Activated T-cell treated with anti-CD3 and anti-CD28 coated beads, Interleukin-2, amount 50 U/mL, for 48 hours (primary cell): ENCODE measurements around the gene SRPK1.
"Not testable (repeated sequence)": the region's sequence is repeated elsewhere in the genome, so short reads cannot be mapped to it uniquely, and the experiment has no call there.

Source experiments
- DNase-seq, 2 experiments: peaks; one replicate each; pipeline ENCODE4 v3.0.0-alpha.2; 2020

The SRPK1 gene

GRCh38 chr6:35920793-35921732, at the start of gene SRPK1:
TSS of gene SRPK1 (minus strand) at chr6:35921098. CDS start at chr6:35921056, 42 bp downstream.
- peak; percentile 94 for DNase-seq

DNA sequence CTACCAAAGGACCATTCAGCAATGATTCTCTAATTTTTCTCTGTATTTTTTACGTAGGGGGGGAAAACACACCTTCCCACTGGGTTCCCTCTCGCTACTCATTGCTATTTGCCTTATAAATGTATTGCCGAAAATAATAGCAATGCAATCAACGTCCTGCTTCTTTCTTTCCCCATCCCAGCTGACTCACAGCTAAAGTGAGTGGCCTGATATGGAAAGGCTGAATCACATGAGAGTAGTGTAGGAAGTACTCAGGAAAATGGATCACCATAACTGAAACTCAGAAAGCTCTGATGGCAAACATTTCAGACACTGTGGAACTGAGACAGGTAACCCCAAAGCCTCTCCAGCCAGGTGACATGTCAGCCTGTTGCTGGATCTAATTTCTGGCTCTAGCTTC, 49.3 kb upstream of the SRPK1 start:
- DNase-seq, result no peak

GRCh38 chr6:35969646-35970045, 48.7 kb upstream of the SRPK1 start:
- DNase-seq, result no peak

DNA sequence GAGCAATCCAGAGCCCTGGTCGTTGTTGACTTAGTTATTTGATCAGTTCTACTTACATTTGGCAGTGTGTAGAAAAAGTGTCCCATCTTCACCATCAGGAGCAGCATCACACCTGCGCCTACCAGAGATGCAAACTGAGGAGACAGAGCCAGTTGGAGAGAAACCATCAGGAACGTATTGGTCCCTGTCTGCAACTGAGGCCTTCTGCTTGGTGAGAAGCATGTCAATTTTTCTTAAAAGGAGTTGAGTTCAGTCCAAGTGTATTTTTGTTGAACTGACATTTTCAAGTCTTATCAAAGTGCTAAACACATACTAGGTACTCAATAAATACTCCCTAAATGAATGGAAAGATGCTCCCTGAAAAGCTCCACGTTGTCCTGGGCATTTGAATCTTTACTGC, 47.9 kb upstream of the SRPK1 start:
- no peak for DNase-seq

DNA sequence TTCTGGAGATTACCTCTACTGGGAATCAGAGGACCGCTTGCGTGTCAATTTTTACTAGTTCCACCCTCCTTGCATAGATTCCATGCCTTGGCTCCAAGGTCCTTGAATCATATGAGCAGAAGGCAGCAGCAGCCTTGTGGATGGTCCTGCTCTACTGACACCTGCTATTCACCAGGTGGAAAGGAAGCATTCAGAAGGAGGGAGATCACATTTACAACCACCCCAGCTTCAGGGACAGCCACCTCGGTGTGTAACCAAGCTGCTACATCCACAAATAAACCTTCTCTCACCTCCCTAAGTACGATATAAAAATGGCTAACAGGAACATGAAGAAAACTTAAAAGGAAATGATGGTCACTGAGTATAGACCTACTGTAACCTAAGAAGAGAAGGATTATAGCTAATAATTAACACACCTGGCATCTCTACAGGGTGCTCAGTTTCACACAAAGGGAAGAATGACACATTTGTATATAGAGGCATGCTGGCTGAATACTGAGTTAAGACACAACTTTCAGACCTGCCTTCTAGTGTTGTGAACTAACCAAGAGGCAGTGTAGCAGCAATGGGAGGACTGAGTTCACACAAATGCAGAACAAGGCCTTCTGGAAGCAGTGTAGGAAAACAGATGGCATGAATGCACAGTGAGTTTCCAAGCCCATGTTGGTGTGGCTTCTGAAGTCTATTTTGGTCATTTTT, 46.3 kb upstream of the SRPK1 start:
- DNase-seq, result no peak

DNA sequence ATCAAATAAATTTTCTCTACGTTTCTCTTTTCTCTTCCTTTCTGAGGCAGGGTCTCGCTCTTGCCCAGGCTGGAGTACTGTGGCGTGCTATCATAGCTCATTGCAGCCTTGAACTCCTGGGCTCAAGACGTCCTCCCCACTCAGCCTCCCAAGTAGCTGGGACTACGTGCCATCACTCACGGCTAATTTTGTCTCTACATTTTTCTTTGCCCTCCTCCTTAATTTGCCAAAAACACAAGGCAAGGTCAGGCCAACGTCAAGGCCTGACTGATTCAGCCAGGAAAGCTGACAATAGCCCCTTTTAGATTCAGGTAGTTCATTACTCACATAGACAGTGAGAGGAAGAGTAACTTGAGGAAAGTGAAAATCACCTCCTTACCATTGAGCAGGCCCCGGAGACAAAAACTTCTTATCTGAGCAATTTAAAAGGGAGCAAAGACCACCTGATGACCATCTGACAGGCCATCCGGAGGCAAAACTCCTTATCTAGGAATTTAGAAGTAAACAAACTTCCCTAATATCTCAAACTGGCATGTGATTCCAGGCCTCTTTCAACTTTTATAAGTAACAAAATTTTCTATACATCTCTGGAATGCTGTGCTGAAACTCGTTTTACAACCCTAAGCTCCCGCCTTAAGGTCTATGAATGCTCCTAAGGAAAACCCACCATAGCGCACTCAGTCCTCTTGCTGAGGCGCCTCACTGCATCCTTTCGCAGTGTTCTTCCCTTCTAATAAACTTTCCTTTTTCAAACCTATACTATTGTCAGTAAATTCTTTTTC, 42.1 kb upstream of the SRPK1 start:
- no peak for DNase-seq

GRCh38 chr6:35960187-35960586, 39.3 kb upstream of the SRPK1 start:
- DNase-seq, result no peak

DNA sequence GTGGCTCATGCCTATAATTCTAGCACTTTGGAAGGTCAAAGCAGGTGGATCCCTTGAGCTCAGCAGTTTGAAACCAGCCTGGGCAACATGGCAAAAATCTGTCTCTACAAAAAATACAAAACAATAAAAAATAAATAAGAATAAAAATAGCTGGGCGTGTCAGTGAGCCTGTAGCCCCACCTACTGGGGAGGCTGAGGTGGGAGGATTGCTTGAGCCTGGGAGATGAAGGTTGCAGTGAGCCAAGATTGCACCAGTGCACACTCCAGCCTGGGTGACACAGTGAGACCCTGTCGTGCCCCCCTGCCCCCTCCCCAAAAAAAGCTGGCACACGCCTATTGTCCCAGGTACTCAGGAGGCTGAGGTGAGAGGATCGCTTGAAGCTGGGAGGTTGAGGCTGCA, 35.1 kb upstream of the SRPK1 start:
- peak; percentile 26 to 28 for DNase-seq

DNA sequence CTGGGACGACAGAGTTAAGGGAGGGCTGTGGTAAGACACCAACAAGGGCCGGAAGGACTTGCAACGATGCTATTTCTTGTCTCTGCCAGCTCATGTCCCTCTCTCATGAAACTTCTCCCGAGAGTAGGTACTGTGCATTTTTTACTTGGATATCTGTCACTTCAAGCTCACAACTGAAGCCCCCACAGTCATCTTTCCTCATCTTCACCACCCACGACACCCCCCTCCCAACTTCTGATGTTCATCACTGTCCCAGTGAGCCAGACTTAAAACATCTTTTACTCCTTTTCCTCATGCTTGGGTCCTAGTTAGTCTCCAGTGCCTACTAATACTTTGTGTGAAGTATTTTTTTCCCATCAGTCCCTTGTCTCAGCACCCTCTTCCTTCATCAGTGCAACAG, 34.6 kb upstream of the SRPK1 start:
- no peak for DNase-seq

GRCh38 chr6:35955071-35955470, 34.2 kb upstream of the SRPK1 start:
- no peak for DNase-seq

- DNase-seq, result no peak
Measured at GRCh38 chr6:35954333-35954732, 33.4 kb upstream of the SRPK1 start.

- DNase-seq, result no peak
Measured at GRCh38 chr6:35948725-35949124, 27.8 kb upstream of the SRPK1 start.

DNA sequence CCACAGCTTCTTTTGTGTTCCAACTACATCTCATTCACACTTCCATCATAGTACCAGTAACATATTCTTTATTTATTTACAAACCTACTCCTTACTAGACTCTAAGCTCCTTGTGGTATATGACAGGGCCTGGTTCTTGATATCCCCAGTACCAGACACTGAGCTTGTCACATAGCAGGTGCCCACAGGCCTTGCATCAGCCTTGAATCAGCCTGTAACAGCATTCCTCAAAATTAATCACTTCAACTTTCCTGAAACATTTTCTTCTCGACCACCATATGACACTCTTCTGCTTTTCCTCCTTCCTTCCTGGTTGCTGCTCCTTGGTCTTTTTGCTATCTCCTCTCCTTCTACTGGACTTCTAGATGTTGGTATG, 24.7 kb upstream of the SRPK1 start:
- no peak for DNase-seq

DNA sequence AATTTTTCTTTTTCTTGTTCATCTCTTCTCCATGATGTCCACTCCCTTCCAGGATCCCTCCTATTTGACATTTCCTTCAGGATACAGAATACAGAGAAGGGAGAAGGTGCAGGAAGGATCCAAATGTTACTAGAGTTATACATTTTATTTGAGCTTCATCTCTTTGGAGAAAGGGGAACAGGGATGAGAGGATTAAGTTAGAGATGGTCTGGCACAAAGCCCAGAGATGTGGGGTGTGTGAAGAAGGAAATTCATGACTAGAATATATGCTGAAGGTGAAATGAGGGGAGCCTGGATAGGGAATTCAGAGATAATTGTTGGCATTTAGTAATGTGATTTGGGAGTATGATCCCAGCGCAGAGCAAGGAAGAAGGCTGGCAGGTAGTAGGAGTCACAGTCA, 22.5 kb upstream of the SRPK1 start:
- no peak for DNase-seq

DNA sequence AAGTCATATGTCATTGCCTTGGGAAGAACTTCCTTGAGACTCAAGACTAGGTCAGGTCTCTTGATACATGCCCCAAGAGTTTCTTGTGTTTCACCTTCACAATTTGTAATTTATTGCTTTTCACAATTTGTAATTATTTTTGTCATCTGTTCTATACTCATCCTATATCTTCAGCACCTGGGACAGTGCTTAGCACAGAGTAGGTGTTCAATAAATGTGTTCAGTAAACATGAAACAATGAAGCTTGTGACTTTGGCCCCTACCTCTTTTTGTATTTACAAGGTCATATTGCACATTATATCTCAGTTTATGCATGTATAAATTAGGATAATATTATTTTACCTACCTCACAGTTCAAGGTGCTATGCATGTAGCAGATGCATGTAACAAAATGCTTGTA, 21.5 kb upstream of the SRPK1 start:
- DNase-seq, result no peak

DNA sequence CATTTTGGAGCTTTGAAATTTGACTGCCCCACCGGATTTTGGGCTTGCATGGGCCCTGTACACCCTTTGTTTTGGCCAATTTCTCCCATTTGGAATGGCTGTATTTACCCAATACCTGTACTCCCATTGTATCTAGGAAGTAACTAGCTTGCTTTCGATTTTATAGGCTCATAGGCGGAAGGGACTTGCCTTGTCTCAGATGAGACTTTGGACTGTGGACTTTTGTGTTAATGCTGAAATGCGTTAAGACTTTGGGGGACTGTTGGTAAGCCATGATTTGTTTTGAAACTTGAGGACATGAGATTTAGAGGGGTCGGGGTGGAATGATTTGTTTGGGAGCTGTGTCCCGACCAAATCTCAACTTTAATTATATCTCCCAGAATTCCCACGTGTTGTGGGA, 20.3 kb upstream of the SRPK1 start:
- DNase-seq, result not testable (repeated sequence)

- DNase-seq, result not testable (repeated sequence)
Measured at GRCh38 chr6:35940014-35940413, 19.1 kb upstream of the SRPK1 start.

DNA sequence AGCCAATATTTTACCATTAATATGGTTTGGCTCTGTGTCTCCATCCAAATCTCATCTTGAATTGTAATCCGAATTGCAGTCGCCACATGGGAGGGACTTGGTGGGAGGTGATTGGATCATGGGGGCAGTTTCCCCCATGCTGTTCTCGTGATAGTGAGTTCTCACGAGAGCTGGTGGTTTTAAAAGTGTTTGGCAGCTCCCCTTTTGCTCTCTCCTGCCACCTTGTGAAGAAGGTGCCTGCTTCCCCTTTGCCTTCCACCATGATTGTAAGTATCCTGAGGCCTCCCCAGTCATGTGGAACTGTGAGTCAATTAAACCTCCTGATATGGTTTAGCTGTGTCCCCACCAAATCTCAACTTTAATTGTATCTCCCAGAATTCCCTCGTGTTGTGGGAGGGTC, 18.4 kb upstream of the SRPK1 start:
- DNase-seq, result not testable (repeated sequence)

DNA sequence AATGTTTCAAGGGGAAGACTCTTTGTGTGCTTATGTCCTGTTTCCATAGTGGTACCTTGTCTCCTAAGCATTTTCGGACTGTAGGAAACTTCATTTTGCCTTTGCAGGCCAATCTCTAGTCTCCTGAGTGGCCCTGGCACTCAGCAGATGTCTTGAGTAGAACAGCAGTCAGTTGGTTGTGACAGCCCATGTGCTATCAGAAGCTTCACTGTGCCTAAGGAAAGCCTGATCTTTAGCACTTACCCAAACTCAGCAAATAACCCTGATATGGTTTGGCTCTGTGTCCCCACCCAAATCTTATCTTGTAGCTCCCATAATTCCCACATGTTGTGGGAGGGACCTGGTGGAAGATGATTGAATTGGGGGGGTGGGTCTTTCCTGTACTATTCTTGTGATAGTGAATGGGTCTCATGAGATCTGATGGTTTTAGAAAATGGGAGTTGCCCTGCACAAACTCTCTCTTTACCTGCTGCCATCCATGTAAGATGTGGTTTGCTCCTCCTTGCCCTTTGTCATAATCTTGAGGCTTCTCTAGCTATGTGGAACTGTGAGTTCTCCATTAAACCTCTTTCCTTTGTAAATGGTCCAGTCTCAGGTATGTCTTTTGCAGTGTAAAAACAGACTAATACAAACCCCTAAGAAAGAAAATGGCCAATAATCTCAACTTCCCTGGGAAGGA, 15.9 kb upstream of the SRPK1 start:
- no peak for DNase-seq

DNA sequence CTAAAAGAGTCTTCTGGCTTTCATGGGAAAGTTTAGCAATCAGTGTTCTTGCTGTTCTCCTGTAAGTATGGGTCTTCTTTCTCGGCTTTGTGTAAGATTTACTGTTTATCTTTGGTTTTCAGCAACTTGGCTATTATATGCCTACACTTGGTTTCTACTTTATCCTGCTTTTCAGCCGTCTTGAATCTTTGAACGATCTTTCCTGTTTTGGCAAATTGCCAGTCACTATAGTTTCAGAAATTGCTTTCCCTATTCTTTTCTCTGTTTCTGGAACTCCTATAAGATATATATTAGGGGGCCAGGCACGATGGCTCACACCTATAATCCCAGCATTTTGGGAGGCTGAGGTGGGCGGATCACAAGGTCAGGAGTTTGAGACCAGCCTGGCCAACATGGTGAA, 14.6 kb upstream of the SRPK1 start:
- no peak for DNase-seq

DNA sequence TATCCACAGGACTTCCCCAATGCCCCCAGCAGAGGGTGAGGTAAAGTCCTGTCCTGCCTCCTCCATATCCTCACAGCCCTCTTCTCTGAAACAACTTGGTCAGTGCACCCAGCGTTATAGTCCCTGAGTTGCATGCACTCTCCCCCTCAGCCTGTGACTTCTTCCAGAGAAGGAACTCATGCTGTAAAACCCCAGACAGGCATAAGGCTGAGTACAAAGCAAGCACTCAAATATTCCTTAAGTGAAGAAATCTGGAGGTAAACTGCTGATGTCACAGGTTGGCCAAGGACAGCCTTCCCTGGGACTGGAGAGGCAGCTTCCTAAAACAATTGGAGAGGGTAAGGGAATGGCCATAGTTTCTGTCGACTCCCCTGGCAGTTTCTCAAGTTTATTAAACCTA, 12.9 kb upstream of the SRPK1 start:
- no peak for DNase-seq

GRCh38 chr6:35931873-35932272, 11.0 kb upstream of the SRPK1 start:
- DNase-seq, result peak in 1 of 2 experiments; percentile 28

DNA sequence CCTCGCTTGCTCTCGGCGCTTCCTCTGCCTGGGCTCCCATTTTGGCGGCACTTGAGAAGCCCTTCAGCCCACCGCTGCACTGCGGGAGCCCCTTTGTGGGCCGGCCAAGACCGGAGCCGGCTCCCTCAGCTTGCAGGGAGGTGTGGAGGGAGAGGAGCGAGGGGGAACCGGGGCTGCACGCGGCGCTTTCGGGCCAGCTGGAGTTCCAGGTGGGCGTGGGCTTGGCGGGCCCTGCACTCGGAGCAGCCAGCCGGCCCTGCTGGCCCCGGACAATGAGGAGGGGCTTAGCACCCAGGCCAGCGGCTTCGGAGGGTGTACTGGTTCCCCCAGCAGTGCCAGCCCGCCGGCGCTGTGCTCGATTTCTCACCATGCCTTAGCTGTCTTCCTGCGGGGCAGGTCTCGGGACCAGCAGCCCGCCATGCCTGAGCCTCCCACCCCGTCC, 10.2 kb upstream of the SRPK1 start:
- DNase-seq, result no peak
